ENCODE results near the gene CLEC4F.

Gene CLEC4F

GRCh38 chr2:70807102-70807827, 13.1 kb downstream of the CLEC4F start:
- no peak for TF ChIP-seq CTCF (IDR thresholded peaks at IDR 0.05; ENCODE audit: low read depth, low read length, poor library complexity, severe bottlenecking)
- TF ChIP-seq EZH2phosphoT487 (IDR thresholded peaks at IDR 0.05; ENCODE audit: borderline replicate concordance, low read length), result no peak
- Histone ChIP-seq H3K9me3 (ENCODE audit: control insufficient read depth, insufficient read depth, low read length) (no peaks in the 10 kb centered on the region), H3K36me3 (ENCODE audit: control insufficient read depth, low read length) (no peaks in the 10 kb centered on the region), H3F3A (ENCODE audit: control insufficient read depth, insufficient read depth) (no peaks in the 10 kb centered on the region), H3K4me3 (ENCODE audit: low read length) (no peak overlapping the region), H3K27ac (ENCODE audit: low read depth, low read length) (no peak overlapping the region), H3K9me2 (replicated peaks; ENCODE audit: control insufficient read depth, low read length) (no peaks in the 10 kb centered on the region), H3K4me1 (ENCODE audit: control insufficient read depth, low read length) (no peaks in the 10 kb centered on the region), H3K4me2 (ENCODE audit: low read length) (no peak overlapping the region), H3K79me2 (ENCODE audit: control insufficient read depth, low read length) (no peaks in the 10 kb centered on the region), H4K20me1 (ENCODE audit: control insufficient read depth, insufficient read depth, low read depth, low read length) (no peaks in the 10 kb centered on the region), H3K27me3 (ENCODE audit: control insufficient read depth, low read length) (no peaks in the 10 kb centered on the region)

GRCh38 chr2:70806620-70807019, 13.8 kb downstream of the CLEC4F start:
- Histone ChIP-seq H3K4me3 (ENCODE audit: low read length) (no peak overlapping the region), H3F3A (ENCODE audit: control insufficient read depth, insufficient read depth) (no peaks in the 10 kb centered on the region), H3K9me3 (ENCODE audit: control insufficient read depth, insufficient read depth, low read length) (no peaks in the 10 kb centered on the region), H3K4me2 (ENCODE audit: low read length) (no peak overlapping the region), H3K9me2 (replicated peaks; ENCODE audit: control insufficient read depth, low read length) (no peaks in the 10 kb centered on the region), H4K20me1 (ENCODE audit: control insufficient read depth, insufficient read depth, low read depth, low read length) (no peaks in the 10 kb centered on the region), H3K79me2 (ENCODE audit: control insufficient read depth, low read length) (no peaks in the 10 kb centered on the region), H3K27me3 (ENCODE audit: control insufficient read depth, low read length) (no peaks in the 10 kb centered on the region), H3K36me3 (ENCODE audit: control insufficient read depth, low read length) (no peaks in the 10 kb centered on the region), H3K4me1 (ENCODE audit: control insufficient read depth, low read length) (no peaks in the 10 kb centered on the region), H3K27ac (ENCODE audit: low read depth, low read length) (no peak overlapping the region)
- TF ChIP-seq EZH2phosphoT487 (IDR thresholded peaks at IDR 0.05; ENCODE audit: borderline replicate concordance, low read length) (no peak), CTCF (IDR thresholded peaks at IDR 0.05; ENCODE audit: low read depth, low read length, poor library complexity, severe bottlenecking) (no peak)

- TF ChIP-seq EZH2phosphoT487 (IDR thresholded peaks at IDR 0.05; ENCODE audit: borderline replicate concordance, low read length), result no peak
- no peak for TF ChIP-seq CTCF (IDR thresholded peaks at IDR 0.05; ENCODE audit: low read depth, low read length, poor library complexity, severe bottlenecking)
Observed at GRCh38 chr2:70806013-70806412, 14.4 kb downstream of the CLEC4F start.

More at GRCh38 chr2:70806013-70806412, 14.4 kb downstream of the CLEC4F start:
- H3K36me3 ChIP-seq (ENCODE audit: control insufficient read depth, low read length), result no peaks in the 10 kb centered on the region
- no peak overlapping the region for H3K4me3 ChIP-seq (ENCODE audit: low read length)
- H3K9me2 ChIP-seq (replicated peaks; ENCODE audit: control insufficient read depth, low read length), result no peaks in the 10 kb centered on the region
- no peaks in the 10 kb centered on the region for H3F3A ChIP-seq (ENCODE audit: control insufficient read depth, insufficient read depth)
- no peak overlapping the region for H3K4me2 ChIP-seq (ENCODE audit: low read length)
- no peaks in the 10 kb centered on the region for H3K9me3 ChIP-seq (ENCODE audit: control insufficient read depth, insufficient read depth, low read length)
- no peaks in the 10 kb centered on the region for H3K79me2 ChIP-seq (ENCODE audit: control insufficient read depth, low read length)
- no peaks in the 10 kb centered on the region for H3K27me3 ChIP-seq (ENCODE audit: control insufficient read depth, low read length)
- H4K20me1 ChIP-seq (ENCODE audit: control insufficient read depth, insufficient read depth, low read depth, low read length), result no peaks in the 10 kb centered on the region
- no peaks in the 10 kb centered on the region for H3K4me1 ChIP-seq (ENCODE audit: control insufficient read depth, low read length)
- H3K27ac ChIP-seq (ENCODE audit: low read depth, low read length), result no peak overlapping the region
